Dendritic cell treated with granulocyte-macrophage colony-stimulating factor and Interleukin-4, amounts not matched to agents 40 ng/mL and 50 ng/mL, for 4 days (primary cell): ENCODE data around the gene EVC2.
"Not testable (repeated sequence)": the region's sequence is repeated elsewhere in the genome, so short reads cannot be mapped to it uniquely, and the experiment has no call there.

Experiments
- H3K27ac Mint-ChIP-seq: one replicate; pipeline ENCODE4 v1.8.0; 2022; ENCODE audit warnings: mild to moderate bottlenecking, mixed read lengths
- H3K27me3 Mint-ChIP-seq: one replicate; pipeline ENCODE4 v1.8.0; 2022; ENCODE audit warnings: mild to moderate bottlenecking, mixed read lengths
- H3K36me3 Mint-ChIP-seq: one replicate; pipeline ENCODE4 v1.8.0; 2022; ENCODE audit warnings: low read depth, mixed read lengths
- H3K4me1 Mint-ChIP-seq: one replicate; pipeline ENCODE4 v1.8.0; 2022; ENCODE audit warnings: low read depth, mixed read lengths
- H3K4me3 Mint-ChIP-seq: one replicate; pipeline ENCODE4 v1.8.0; 2022; ENCODE audit warnings: mild to moderate bottlenecking, moderate library complexity, mixed read lengths
- H3K9me3 Mint-ChIP-seq: one replicate; pipeline ENCODE4 v1.8.0; 2022; ENCODE audit warnings: mixed read lengths
- intact Hi-C: fragments of 100-400 bp; cut with micrococcal nuclease; formaldehyde crosslinking; loops from one replicate; pipeline ENCODE4 v1.15.0; 2022

EVC2 gene

GRCh38 chr4:5730436-5730835, 22.1 kb upstream of the EVC2 start:
- Mint-ChIP-seq H3K27me3 (no peaks in the 10 kb centered on the region), H3K4me3 (no peak overlapping the region), H3K9me3 (no peaks in the 10 kb centered on the region), H3K27ac (no peak overlapping the region), H3K4me1 (peaks cover 30% of the 10 kb centered on the region), H3K36me3 (no peaks in the 10 kb centered on the region)
- intact Hi-C loops: no loop called here

GRCh38 chr4:5728412-5728811, 20.1 kb upstream of the EVC2 start:
- H3K4me1 Mint-ChIP-seq: peaks cover 30% of the 10 kb centered on the region
- H3K4me3 Mint-ChIP-seq, H3K27me3 Mint-ChIP-seq, H3K9me3 Mint-ChIP-seq, intact Hi-C loops, H3K27ac Mint-ChIP-seq, H3K36me3 Mint-ChIP-seq: not testable (repeated sequence)

- H3K4me3 Mint-ChIP-seq: no peak overlapping the region
- H3K27ac Mint-ChIP-seq: no peak overlapping the region
- H3K9me3 Mint-ChIP-seq: no peaks in the 10 kb centered on the region
- no peaks in the 10 kb centered on the region for H3K36me3 Mint-ChIP-seq
- intact Hi-C loops: no loop called here
- H3K27me3 Mint-ChIP-seq: no peaks in the 10 kb centered on the region
- H3K4me1 Mint-ChIP-seq: peaks cover 17% of the 10 kb centered on the region
These were observed 16.0 kb upstream of the EVC2 start for GRCh38 chr4:5724377-5724776.

- Mint-ChIP-seq H3K27me3 (peaks cover 3% of the 10 kb centered on the region), H3K4me3 (no peak overlapping the region), H3K36me3 (no peaks in the 10 kb centered on the region), H3K4me1 (peaks cover 9% of the 10 kb centered on the region), H3K9me3 (no peaks in the 10 kb centered on the region), H3K27ac (no peak overlapping the region)
- intact Hi-C loops: no loop called here
These were observed 14.0 kb upstream of the EVC2 start for GRCh38 chr4:5722328-5722727.

- Mint-ChIP-seq H3K36me3 (no peaks in the 10 kb centered on the region), H3K27ac (no peak overlapping the region), H3K9me3 (no peaks in the 10 kb centered on the region), H3K27me3 (peaks cover 3% of the 10 kb centered on the region), H3K4me1 (peaks cover 9% of the 10 kb centered on the region), H3K4me3 (no peak overlapping the region)
- intact Hi-C loops: no loop called here
These were observed 13.6 kb upstream of the EVC2 start for GRCh38 chr4:5721923-5722322.

GRCh38 chr4:5720980-5721379, 12.6 kb upstream of the EVC2 start:
- no peak overlapping the region for H3K4me3 Mint-ChIP-seq
- no peak overlapping the region for H3K27ac Mint-ChIP-seq
- no peaks in the 10 kb centered on the region for H3K9me3 Mint-ChIP-seq
- H3K27me3 Mint-ChIP-seq: peaks cover 3% of the 10 kb centered on the region
- intact Hi-C loops: no loop called here
- peaks cover 9% of the 10 kb centered on the region for H3K4me1 Mint-ChIP-seq
- H3K36me3 Mint-ChIP-seq: no peaks in the 10 kb centered on the region

GRCh38 chr4:5720157-5720850, 11.9 kb upstream of the EVC2 start:
- Mint-ChIP-seq H3K9me3 (peaks cover under 1% of the 10 kb centered on the region), H3K4me1 (peaks cover 9% of the 10 kb centered on the region), H3K27me3 (peaks cover 3% of the 10 kb centered on the region), H3K36me3 (no peaks in the 10 kb centered on the region), H3K4me3 (no peak overlapping the region), H3K27ac (no peak overlapping the region)
- intact Hi-C loops: no loop called here

- H3K27me3 Mint-ChIP-seq: peaks cover 7% of the 10 kb centered on the region
- intact Hi-C loops: no loop called here
- H3K9me3 Mint-ChIP-seq: peaks cover 8% of the 10 kb centered on the region
- H3K4me3 Mint-ChIP-seq: no peak overlapping the region
- H3K36me3 Mint-ChIP-seq: no peaks in the 10 kb centered on the region
- no peak overlapping the region for H3K27ac Mint-ChIP-seq
- H3K4me1 Mint-ChIP-seq: peaks cover 9% of the 10 kb centered on the region
These were observed 11.1 kb upstream of the EVC2 start for GRCh38 chr4:5719350-5720055.

- Mint-ChIP-seq H3K4me1 (peaks cover 9% of the 10 kb centered on the region), H3K27me3 (peaks cover 11% of the 10 kb centered on the region), H3K4me3 (no peak overlapping the region), H3K36me3 (no peaks in the 10 kb centered on the region), H3K27ac (no peak overlapping the region), H3K9me3 (peaks cover 8% of the 10 kb centered on the region)
- intact Hi-C loops: no loop called here
These were observed 10.1 kb upstream of the EVC2 start for GRCh38 chr4:5718411-5718810.

GRCh38 chr4:5717449-5718158, 9.2 kb upstream of the EVC2 start:
- intact Hi-C loops: no loop called here
- no peaks in the 10 kb centered on the region for H3K36me3 Mint-ChIP-seq
- H3K9me3 Mint-ChIP-seq: peaks cover 8% of the 10 kb centered on the region
- no peak overlapping the region for H3K4me3 Mint-ChIP-seq
- H3K4me1 Mint-ChIP-seq: peaks cover 9% of the 10 kb centered on the region
- peaks cover 17% of the 10 kb centered on the region for H3K27me3 Mint-ChIP-seq
- no peak overlapping the region for H3K27ac Mint-ChIP-seq

GRCh38 chr4:5716391-5716790, 8.0 kb upstream of the EVC2 start:
- Mint-ChIP-seq H3K36me3 (no peaks in the 10 kb centered on the region), H3K27me3 (peaks cover 29% of the 10 kb centered on the region), H3K27ac (no peak overlapping the region), H3K9me3 (peaks cover 8% of the 10 kb centered on the region), H3K4me1 (peaks cover 13% of the 10 kb centered on the region), H3K4me3 (no peak overlapping the region)
- intact Hi-C loops: no loop called here

GRCh38 chr4:5715357-5715756, 7.0 kb upstream of the EVC2 start:
- intact Hi-C loops: no loop called here
- Mint-ChIP-seq H3K27ac (no peak overlapping the region), H3K36me3 (no peaks in the 10 kb centered on the region), H3K27me3 (peaks cover 37% of the 10 kb centered on the region), H3K4me3 (no peak overlapping the region), H3K9me3 (peaks cover 8% of the 10 kb centered on the region), H3K4me1 (peaks cover 20% of the 10 kb centered on the region)

GRCh38 chr4:5713861-5714260, 5.5 kb upstream of the EVC2 start:
- Mint-ChIP-seq H3K4me1 (peaks cover 12% of the 10 kb centered on the region), H3K27me3 (peaks cover 51% of the 10 kb centered on the region), H3K36me3 (no peaks in the 10 kb centered on the region), H3K27ac (no peak overlapping the region), H3K4me3 (no peak overlapping the region), H3K9me3 (peaks cover 8% of the 10 kb centered on the region)
- intact Hi-C loops: no loop called here

GRCh38 chr4:5712931-5713330, 4.6 kb upstream of the EVC2 start:
- Mint-ChIP-seq H3K9me3 (peaks cover 8% of the 10 kb centered on the region), H3K27me3 (peaks cover 59% of the 10 kb centered on the region), H3K36me3 (no peaks in the 10 kb centered on the region), H3K4me3 (no peak overlapping the region), H3K27ac (no peak overlapping the region), H3K4me1 (peaks cover 12% of the 10 kb centered on the region)
- intact Hi-C loops: no loop called here
